HG03175 (cell line): ENCODE measurements around the gene SPHK2.
"Not testable (repeated sequence)": the region's sequence is repeated elsewhere in the genome, so short reads cannot be mapped to it uniquely, and the experiment has no call there.

Experiments
- ATAC-seq: cut with Tn5 transposase; IDR thresholded peaks from one replicate; pipeline ENCODE4 v1.9.1; 2021; ENCODE audit warnings: mild to moderate bottlenecking, moderate library complexity; ENCODE audit not compliant: unreplicated experiment

Gene SPHK2

DNA sequence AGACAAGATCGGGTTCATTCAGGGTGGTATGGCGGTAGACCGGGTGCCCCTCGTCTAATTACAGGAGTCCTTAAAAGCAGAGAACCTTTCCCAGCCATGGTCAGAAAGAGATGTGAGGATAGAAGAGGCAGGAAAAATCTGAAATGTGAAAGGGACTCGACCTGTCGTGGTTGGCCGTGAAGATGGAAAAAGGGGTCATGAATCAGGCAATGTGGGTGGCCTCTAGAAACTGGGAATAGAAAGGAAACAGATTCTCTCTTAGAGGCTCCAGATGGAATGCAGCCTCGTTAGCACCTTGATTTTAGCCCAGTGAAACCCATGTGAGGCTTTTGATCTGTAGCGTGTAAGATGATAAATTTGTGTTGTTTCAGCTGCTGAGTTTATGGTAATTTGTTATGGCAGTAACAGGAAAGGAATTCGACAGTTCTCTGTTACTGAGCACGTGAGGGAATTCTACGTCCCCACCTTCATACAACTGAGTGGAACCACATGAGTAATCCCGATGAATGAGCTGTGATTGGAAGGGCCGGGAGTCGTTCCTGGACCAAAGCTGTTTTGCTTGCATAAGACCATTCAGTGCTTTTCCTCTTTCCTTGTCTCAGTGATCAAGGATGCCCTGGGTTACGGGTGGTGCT lies 37.7 kb downstream of the SPHK2 start:
- ATAC-seq = no peak

DNA sequence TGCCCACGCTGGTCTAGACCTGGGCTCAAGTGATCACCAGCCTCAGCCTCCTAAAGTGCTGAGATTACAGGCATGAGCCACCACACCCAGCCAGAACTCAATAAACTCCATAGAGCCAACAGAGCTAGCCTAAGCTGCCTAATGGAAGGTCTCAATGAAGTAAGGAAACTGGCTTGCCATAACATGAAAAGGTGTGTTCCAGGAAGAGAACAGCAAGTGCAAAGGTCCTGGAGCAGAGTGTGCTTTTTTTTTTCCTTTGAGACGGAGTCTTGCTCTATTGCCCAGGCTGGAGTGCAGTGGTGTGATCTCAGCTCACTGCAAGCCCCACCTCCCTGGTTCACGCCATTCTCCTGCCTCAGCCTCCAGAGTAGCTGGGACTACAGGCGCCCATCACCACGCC lies 38.5 kb downstream of the SPHK2 start:
- not testable (repeated sequence) for ATAC-seq

DNA sequence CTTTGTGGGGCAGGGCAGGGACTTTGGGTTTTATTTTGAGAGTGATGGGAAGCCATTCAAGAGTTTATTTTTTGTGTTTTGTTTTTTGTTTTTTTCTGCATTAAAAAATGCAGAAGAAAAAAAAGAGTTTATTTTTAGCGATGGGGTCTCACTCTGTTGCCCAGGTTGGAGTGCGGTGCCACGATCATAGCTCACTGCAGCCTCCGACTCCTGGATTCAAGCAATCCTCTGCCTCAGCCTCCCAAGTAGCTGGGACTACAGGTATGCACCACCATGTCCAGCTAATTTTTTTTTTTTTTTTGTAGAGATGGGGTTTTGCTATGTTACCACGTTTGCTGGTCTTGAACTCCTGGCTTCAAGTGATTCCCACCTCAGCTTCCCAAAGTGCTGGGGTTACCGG lies 39.2 kb downstream of the SPHK2 start:
- ATAC-seq = no peak

DNA sequence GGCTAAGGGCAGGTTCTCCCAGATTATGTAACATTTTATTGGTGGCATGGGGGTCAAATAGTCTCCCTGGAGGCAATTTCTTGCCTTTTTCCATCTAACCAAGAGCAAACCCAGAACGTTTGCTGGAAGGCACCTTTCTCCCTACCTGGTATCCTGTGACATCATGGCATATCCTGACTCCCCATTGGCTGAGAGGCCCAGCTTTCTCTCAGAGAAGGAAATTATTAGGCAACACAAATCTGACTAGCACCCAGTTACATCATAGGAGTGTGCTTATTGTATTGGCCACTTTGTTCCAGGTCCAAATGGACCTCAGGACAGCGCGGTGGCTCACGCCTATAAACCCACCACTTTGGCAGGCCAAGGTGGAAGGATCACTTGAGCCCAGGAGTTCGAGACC lies 40.5 kb downstream of the SPHK2 start:
- no peak for ATAC-seq

DNA sequence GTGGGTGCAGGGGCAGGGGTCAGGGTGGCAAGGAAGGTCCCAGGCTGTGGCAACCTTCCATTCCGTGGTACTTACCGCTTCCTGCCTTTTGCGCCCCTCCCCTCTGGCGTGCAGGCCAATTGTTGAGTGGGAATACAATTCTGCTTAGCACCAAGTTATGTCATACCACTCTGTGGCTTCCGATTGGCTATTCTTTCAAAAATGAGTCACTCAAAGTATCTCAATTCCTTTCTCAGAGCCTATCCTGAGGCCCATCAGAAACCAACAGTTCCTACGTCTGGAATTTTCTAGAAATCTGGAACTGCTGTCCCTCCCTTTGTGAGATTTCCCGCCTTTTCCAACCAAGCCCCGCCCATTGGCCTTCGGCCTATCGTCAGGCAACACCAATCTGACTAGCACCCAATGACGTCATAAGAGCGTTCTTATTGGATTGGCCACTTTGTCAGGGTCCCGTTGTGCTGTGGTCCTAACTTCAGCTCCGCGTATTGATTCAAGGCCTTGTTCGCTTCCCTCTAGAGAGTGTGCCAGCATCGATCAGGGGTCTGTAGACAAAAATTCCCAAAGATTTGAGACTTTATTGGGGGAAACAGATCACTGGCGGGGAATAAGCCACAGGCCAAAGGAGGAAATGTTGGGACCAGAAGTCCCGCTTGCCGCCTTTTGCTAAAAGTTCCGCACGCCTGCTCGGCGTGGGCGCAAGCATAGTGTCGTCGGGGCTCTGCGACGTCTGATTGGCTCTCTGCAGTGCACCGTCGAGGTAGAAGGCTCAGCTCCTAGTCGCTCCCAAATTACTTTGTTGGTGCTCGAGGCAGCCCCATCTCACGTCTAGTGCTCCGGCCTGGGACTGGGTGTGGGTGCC lies 41.8 kb downstream of the SPHK2 start:
- ATAC-seq = peak; percentile 83

DNA sequence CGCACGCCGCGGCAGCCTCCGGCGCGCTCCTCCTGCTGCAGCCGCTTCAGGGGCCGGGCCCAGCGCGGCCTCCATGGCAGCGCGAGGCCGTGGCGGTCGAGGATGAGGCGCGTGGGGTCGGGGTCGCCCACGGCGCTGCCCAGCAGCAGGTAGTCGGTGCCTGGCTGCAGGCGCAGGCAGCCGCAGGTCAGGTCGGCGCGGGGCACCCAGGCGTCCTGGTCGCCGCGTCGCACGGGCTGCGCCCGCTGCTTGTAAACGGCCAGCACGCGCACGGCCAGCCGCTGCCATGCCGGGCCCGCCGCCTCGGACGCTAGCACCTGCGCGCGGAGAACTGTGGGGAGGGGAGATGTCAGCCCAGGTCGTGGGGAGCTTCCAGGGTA lies 42.4 kb downstream of the SPHK2 start:
- ATAC-seq = no peak

DNA sequence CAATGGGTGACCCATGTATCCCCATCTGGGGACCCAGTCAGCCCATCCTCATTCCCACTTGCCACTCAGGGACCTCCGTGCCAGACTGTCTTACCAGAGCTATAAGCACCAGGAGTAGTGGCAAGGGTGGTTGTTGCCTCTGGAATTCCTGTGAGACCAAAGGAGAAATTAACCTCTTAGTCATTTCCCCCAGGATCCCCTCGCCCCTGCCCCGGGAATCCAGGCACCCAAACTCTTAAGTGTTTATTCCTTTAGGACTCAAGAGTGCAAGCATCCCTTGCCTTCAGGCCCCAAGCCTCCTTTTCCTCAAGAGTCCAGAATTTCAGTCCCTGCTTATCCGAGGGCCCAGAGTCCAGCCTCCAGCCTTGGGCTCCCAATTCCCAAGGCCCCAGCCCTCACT lies 44.4 kb downstream of the SPHK2 start:
- no peak for ATAC-seq

DNA sequence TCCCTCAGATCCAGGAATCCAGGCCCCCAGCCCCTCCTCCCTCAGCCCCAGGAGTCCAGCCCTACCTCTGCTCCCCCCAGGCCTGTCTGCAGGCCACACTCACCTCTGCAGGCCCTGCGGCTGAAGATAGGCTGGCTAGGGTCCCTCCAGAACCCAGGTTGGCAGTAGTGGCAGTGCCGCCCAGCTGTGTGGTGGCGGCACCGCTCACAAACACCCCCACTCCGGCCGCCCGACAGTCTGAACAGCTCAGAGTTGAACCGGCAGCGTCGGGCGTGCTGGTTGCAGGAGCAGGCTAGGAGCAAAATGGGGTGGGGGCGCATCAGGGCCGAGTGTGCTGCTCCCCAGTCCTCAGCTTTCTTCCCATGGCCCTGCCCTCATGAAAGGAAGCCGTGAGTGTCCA lies 45.2 kb downstream of the SPHK2 start:
- ATAC-seq = no peak

DNA sequence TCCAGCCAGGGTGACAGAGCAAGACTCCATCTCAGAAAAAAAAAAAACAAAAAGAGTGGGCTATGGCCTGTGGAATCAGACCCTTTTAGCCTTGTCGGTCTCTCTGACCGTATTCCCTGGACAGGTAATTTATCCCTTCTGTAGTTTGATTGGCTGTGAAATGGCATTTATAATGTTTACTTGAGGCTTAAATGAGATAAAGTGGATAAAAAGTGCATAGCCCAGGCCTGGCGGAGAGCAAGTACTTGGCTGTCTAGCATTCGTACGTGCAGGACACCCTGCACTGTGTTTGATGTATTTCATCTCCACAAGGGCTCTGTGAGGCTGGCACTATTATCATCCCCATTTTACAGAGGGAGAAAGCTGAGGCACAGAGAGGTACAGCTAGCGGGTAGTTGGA lies 46.5 kb downstream of the SPHK2 start:
- no peak for ATAC-seq

DNA sequence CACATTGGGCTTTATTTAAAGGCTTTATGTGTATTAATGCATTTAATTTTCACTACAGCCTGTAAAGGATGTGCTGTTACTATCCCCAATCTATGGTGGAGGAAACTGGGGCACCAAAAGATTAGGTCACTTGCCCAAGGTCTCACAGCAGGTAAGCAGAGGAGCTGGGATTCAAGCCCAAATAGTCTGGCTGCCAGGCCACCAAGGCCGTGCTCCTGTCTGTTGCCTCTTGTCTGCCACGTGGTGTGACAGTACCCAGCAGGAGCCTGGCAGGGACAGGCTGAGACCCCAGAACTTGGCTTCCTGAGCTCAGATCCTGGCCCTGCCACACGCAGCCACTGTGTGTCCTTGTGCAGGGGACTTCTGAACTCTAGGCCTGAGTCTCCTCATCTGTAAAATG lies 49.0 kb downstream of the SPHK2 start:
- no peak for ATAC-seq

DNA sequence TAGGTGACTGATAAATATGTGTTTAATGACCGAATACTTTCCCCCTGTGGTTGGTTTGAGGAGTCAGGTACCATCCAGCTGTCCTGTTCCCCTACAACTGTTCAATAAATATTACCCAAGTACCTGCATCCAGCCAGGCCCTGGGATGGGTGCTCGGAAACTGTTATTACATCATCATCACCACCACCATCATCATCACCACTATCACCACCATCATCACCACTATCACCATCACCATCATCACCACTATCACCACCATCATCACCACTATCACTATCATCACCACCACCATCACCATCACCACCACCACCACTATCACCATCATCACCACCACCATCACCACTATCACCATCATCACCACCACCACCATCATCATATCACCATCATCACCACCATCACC lies 49.5 kb downstream of the SPHK2 start:
- ATAC-seq = no peak

DNA sequence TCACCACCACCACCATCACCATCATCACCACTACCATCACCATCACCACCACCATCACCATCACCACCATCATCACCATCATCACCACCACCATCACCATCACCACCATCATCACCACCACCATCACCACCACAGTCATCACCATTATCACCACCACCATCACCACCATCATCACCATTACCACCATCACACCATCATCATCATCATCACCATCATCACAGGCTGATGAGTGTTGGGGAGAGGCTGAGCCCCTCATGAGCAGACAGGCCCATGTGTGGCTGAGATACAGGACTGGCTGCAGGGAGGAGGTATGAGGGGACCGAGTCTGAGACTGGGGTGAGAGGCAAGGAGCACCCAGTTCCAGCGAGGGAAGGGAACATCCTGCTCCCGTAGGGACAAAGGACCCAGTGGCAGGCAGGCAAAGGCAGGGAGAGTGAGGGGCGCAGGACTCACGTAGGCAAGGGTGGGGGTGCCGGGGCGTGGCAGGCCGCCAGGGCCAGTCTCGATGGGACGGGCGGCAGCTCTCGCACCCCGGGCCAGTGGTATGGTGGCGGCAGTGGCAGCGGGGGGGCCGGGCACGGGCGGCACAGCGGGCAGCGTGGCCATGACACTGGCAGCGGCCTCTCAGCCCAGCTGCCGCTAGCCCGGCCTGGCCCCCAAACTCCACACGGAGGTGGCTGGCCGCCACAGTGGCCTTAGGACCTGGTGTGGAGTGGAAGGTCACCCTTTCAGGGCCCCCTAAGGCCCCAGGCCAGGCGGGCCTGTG lies 50.8 kb downstream of the SPHK2 start:
- no peak for ATAC-seq

DNA sequence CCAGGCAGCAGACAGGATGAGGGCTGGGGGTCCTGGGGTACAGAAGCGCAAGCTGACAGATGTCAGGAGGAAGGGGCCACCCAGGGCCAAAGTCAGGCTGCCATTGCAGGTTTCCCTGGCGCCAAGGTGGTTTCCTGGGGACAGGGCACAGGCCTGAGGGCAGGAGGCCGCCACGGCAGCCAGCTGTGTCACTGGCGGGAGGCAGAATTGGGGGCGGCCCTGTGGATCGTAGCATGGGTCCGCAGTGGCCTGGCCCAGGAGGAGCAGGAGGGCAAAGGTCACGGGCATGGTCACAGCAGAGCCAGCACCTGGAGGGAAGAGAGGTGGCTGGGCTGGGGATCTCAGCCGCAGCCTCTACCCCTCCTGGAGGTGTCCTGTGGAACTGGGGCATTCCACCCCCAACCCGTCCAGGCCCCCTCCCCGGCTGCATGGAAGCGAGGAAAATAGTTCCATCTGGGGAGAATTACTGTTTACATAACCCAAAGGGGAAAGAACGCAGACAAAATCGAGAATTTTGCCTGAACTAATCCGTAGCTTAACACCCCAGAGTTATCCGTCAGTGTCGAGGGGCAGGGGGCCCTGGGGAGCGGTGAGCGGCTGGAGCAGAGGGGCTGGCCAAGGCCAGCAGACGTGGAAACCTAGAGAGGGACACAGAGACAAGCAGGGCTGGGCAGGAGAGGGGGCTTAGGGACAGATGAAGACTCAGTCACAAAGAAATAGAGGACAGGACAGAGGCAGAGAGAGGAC lies 51.6 kb downstream of the SPHK2 start:
- no peak for ATAC-seq

DNA sequence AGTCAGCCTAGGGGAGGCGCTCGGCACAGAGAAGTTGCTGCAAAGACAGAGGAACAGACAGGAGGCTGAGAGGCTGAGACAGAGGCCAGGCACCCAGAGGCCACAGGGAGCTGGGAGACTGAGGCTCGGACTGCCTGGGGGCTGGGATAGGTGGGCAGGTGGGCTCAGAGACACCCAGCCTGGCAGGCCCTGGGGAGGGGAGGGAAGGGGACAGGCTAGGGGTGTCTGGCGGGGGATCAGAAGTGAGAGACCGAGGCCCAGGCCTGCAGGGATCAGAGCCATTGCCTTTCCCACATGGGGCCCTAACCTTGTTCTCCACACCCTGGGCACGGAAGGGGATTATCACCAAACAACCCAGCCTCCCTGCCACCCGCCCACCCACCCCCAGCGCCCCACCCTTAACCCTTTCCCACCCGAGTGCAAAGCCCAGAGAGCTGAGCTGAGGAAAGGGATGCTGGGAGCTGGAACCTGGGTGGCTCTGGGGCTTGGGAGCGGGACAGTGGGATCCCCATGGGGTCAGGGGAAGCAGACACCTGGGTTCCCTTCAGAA lies 52.2 kb downstream of the SPHK2 start:
- no peak for ATAC-seq

DNA sequence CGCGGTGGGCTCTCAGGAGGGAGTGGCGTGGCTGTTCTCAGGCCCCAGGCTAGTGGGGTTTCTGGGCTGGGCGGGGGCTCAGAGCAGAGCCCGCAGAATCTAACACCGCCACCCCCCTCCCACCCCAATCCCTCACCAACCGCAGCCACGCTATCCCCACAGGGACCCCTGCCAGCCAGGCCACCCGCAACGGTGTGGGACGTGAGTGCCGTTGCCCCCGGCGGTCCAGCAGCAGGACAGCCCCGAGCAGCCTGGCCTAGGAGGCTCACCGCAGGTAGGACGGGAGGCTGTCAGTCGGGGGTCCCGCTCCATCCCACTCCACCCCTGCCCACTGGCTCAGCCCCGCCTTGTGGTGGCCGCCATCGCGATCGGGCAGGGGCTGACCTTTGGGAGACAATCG lies 53.7 kb downstream of the SPHK2 start, which contains the start of gene NTN5:
Gene NTN5, minus strand, starts transcription at position 24 of the 400 bp plus-strand sequence. CDS start 2,031 bp downstream, outside the sequence.
- no peak for ATAC-seq

DNA sequence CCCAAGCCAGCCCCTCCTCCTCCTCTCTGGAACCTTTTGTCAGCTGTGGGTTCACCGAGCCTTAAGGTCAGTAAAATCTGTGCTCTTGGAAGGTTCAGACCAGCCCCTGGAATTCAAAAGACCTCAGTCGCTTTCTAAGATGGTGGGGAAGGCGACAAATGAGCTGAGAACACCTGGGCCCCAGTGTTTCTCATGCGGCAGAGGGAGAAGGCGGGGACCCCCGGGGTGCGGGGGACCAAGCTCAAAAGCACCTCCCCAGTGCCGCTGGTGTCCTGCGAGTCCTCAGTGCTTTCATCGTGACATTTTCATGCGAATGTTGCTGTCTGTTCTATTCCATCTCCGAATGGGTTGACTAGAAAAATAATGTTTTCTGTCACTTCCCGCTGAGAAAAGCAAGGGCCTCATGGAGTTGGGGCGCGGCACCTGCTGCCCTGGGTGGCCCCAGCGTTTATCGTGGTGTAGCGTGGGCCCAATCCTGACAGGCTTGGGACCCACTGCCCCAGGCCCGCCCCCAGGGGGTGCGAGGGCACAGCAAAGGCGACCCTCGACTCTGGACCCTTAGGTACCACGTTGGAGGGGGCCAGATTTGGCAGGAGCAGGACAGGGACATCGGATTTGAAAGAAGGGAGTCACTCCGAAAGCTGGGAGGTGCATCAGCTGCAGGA lies 54.3 kb downstream of the SPHK2 start:
- ATAC-seq = no peak

DNA sequence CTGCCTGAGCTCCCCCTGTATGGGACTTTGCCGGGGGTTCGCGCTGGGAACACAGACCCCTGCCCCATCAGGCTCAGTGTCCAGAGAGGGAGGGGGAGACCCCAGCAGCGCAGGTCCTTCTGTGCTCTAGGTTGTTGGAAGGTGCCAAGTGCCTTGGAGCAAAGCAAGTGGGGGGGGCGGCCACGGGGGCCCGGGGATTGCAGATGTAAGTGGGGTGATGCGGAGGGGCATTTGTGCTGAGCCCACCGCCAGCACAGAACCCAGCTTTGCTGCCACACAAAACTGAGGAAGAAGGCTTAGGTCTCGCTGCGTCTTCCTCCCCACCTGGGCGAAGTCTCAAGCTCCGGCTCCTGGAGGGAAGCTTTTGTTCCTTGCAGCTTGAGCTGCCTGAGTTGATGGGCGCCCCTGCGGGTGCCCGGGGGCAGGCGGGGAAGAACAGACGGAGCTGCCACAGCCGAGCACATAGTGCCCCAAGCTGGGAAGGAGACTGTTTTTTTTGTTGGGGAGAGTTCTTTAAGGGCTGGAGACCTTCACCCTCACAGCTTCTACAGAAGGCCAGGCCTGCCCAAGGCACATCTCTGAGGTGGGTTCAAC lies 55.0 kb downstream of the SPHK2 start:
- ATAC-seq = no peak

DNA sequence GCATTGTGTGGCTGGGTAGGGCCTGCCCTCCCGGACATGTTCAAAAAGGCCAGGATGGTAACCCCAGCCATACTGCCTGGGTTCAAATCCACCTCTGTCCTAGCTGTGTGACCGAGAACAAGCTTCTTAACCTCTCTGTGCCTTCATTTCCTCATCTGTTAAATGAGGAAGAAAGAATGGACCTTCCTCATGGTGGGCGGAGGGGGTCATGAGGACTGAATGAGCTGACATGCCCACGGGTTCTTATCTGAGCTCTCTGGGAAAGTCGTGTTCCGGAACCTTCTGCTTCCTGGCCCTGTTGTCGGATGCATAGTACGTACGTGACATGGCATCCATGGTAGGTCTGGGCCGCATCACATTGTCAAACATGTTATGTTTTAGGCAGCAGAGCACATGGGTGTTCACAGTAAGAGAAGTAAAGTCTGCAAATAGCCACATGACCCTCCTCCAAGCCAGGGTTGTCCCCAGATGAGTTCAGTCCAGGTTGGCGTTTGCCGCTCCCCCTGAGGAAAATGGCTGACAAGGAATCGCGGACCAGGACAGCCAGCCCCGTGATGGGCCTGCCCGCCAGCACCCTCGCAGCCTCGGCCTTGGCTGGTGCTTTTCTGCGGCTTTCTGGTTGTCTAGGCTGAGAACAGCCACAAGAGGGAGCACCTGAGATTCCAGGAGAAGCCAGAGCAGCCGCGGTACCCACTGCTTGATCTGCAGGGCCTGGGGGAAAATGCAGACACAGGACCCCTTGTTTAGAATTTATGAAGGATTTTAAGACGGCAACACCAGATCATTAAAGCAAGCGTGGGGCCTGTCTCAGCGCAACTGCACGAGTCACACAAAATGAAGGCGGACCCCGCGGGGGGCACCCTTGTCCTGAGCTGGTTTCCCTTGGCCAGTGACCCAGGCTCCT lies 55.9 kb downstream of the SPHK2 start:
- ATAC-seq = no peak

DNA sequence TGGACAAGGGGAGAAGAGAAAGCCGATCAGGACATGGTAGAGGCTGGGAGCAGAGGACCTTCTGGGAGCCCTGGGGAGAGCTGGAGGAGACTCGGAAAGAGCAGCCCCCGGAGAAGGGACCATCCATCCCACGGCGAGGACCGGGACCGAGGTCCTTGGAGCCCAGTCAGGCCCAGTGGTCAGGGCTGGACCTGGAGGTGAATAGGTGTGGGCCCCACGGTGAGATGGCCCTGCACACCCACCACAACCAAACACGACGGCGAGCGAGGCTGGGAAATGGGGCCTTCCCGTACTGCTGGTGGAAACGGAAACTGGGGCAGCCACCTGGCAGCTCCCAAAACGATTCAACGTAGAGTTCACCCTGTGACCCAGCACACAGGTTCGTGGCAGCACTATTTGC lies 57.2 kb downstream of the SPHK2 start:
- no peak for ATAC-seq
